ENCODE results near the gene MATN3. TPM values are rescaled to one million over a fixed set of nuclear protein-coding genes. Genes with fewer than 3 reads are reported as not detected.

Gene MATN3
- total RNA-seq, 2 experiments from 2014 or later = not detected

- ChIA-PET CTCF (interaction anchor here (1.1 kb wide), 1 partner anchor 10 kb away, joined by 4 read pairs; the partner anchor contains the start of gene WDR35), POLR2A (no interaction called here)
- peaks cover 4% of the 10 kb centered on the region for H3K4me1 Mint-ChIP-seq
- H3K4me3 Mint-ChIP-seq = no peak overlapping the region
- H3K9me3 Mint-ChIP-seq = no peaks in the 10 kb centered on the region
- H3K27ac Mint-ChIP-seq = no peak overlapping the region
- H3K27me3 Mint-ChIP-seq = no peaks in the 10 kb centered on the region
- no peak for DNase-seq
- H3K36me3 Mint-ChIP-seq (ENCODE audit: low read depth) = peaks cover 4% of the 10 kb centered on the region
Observed at GRCh38 chr2:19979932-19980331, 32.5 kb downstream of the MATN3 start.

- no peaks in the 10 kb centered on the region for H3K27me3 Mint-ChIP-seq
- no peaks in the 10 kb centered on the region for H3K9me3 Mint-ChIP-seq
- no peak overlapping the region for H3K27ac Mint-ChIP-seq
- peaks cover 12% of the 10 kb centered on the region for H3K4me1 Mint-ChIP-seq
- no peak overlapping the region for H3K4me3 Mint-ChIP-seq
- ChIA-PET POLR2A (no interaction called here), CTCF (no interaction called here)
- peaks cover 2% of the 10 kb centered on the region for H3K36me3 Mint-ChIP-seq (ENCODE audit: low read depth)
- no peak for DNase-seq
Observed at GRCh38 chr2:19973466-19973865, 39.0 kb downstream of the MATN3 start.

- Mint-ChIP-seq H3K27me3 (no peaks in the 10 kb centered on the region), H3K9me3 (no peaks in the 10 kb centered on the region), H3K4me3 (no peak overlapping the region), H3K4me1 (peaks cover 12% of the 10 kb centered on the region), H3K36me3 (ENCODE audit: low read depth) (peaks cover 2% of the 10 kb centered on the region), H3K27ac (peak overlapping the region; percentile 84)
- POLR2A ChIA-PET = no interaction called here
- CTCF ChIA-PET = no interaction called here
- peak; percentile 15 for DNase-seq
Observed at GRCh38 chr2:19971691-19972090, 40.8 kb downstream of the MATN3 start.

- no peak overlapping the region for H3K27ac Mint-ChIP-seq
- no peak for DNase-seq
- no peaks in the 10 kb centered on the region for H3K9me3 Mint-ChIP-seq
- no peak overlapping the region for H3K4me3 Mint-ChIP-seq
- ChIA-PET CTCF (no interaction called here), POLR2A (no interaction called here)
- H3K36me3 Mint-ChIP-seq (ENCODE audit: low read depth) = no peaks in the 10 kb centered on the region
- no peaks in the 10 kb centered on the region for H3K27me3 Mint-ChIP-seq
- H3K4me1 Mint-ChIP-seq = no peaks in the 10 kb centered on the region
Observed at GRCh38 chr2:19963386-19963785, 49.1 kb downstream of the MATN3 start.

- no peaks in the 10 kb centered on the region for H3K36me3 Mint-ChIP-seq (ENCODE audit: low read depth)
- no peaks in the 10 kb centered on the region for H3K27me3 Mint-ChIP-seq
- POLR2A ChIA-PET = no interaction called here
- H3K27ac Mint-ChIP-seq = no peak overlapping the region
- no peak overlapping the region for H3K4me3 Mint-ChIP-seq
- no peaks in the 10 kb centered on the region for H3K4me1 Mint-ChIP-seq
- DNase-seq = peak; percentile 70
- CTCF ChIA-PET = interaction anchor here (0.8 to 1.4 kb wide), 6 partner anchors 9 to 149 kb away, joined by 3 to 5 read pairs (median 3); no protein-coding TSS in a partner anchor
- no peaks in the 10 kb centered on the region for H3K9me3 Mint-ChIP-seq
Observed at GRCh38 chr2:19955544-19956422, 56.7 kb downstream of the MATN3 start.

- H3K36me3 Mint-ChIP-seq (ENCODE audit: low read depth) = no peaks in the 10 kb centered on the region
Observed at GRCh38 chr2:19949071-19949470, 63.4 kb downstream of the MATN3 start.

GRCh38 chr2:19947184-19947940 is 65.1 kb downstream of the MATN3 start:
- Mint-ChIP-seq H3K4me3 (no peak overlapping the region), H3K9me3 (no peaks in the 10 kb centered on the region), H3K27me3 (no peaks in the 10 kb centered on the region), H3K36me3 (ENCODE audit: low read depth) (no peaks in the 10 kb centered on the region), H3K4me1 (no peaks in the 10 kb centered on the region), H3K27ac (no peak overlapping the region)
- no peak for DNase-seq
- ChIA-PET CTCF (interaction anchor here (1.3 kb wide), 1 partner anchor 8 kb away, joined by 4 read pairs; no protein-coding TSS in a partner anchor), POLR2A (no interaction called here)

More at GRCh38 chr2:19949071-19949470, 63.4 kb downstream of the MATN3 start:
- ChIA-PET CTCF (no interaction called here), POLR2A (no interaction called here)
- no peaks in the 10 kb centered on the region for H3K4me1 Mint-ChIP-seq
- H3K27ac Mint-ChIP-seq = no peak overlapping the region
- H3K27me3 Mint-ChIP-seq = no peaks in the 10 kb centered on the region
- no peak overlapping the region for H3K4me3 Mint-ChIP-seq
- H3K9me3 Mint-ChIP-seq = no peaks in the 10 kb centered on the region
- no peak for DNase-seq

GRCh38 chr2:19944205-19944845 is 68.1 kb downstream of the MATN3 start:
- Mint-ChIP-seq H3K27me3 (no peaks in the 10 kb centered on the region), H3K4me1 (no peaks in the 10 kb centered on the region), H3K27ac (no peak overlapping the region), H3K4me3 (no peak overlapping the region), H3K36me3 (ENCODE audit: low read depth) (no peaks in the 10 kb centered on the region), H3K9me3 (no peaks in the 10 kb centered on the region)
- POLR2A ChIA-PET = no interaction called here
- CTCF ChIA-PET = interaction anchor here (1.4 kb wide), 1 partner anchor 48 kb away, joined by 3 read pairs; no protein-coding TSS in a partner anchor
- no peak for DNase-seq

- Mint-ChIP-seq H3K36me3 (ENCODE audit: low read depth) (no peaks in the 10 kb centered on the region), H3K4me1 (no peaks in the 10 kb centered on the region), H3K27me3 (no peaks in the 10 kb centered on the region), H3K4me3 (no peak overlapping the region), H3K27ac (no peak overlapping the region), H3K9me3 (no peaks in the 10 kb centered on the region)
- POLR2A ChIA-PET = no interaction called here
- DNase-seq = no peak
- CTCF ChIA-PET = interaction anchor here (1.1 to 1.4 kb wide), 2 partner anchors 16 to 47 kb away, joined by 3 read pairs; no protein-coding TSS in a partner anchor
Observed at GRCh38 chr2:19943189-19943588, 69.3 kb downstream of the MATN3 start.

- no peaks in the 10 kb centered on the region for H3K36me3 Mint-ChIP-seq (ENCODE audit: low read depth)
- ChIA-PET CTCF (interaction anchor here (1.1 kb wide), 1 partner anchor 15 kb away, joined by 3 read pairs; no protein-coding TSS in a partner anchor), POLR2A (no interaction called here)
- no peaks in the 10 kb centered on the region for H3K9me3 Mint-ChIP-seq
- H3K4me1 Mint-ChIP-seq = no peaks in the 10 kb centered on the region
- no peaks in the 10 kb centered on the region for H3K27me3 Mint-ChIP-seq
- H3K27ac Mint-ChIP-seq = no peak overlapping the region
- no peak for DNase-seq
- H3K4me3 Mint-ChIP-seq = no peak overlapping the region
Observed at GRCh38 chr2:19942199-19942598, 70.3 kb downstream of the MATN3 start.
